ENCODE results near the gene ZC3H14.

ZC3H14 gene

DNA sequence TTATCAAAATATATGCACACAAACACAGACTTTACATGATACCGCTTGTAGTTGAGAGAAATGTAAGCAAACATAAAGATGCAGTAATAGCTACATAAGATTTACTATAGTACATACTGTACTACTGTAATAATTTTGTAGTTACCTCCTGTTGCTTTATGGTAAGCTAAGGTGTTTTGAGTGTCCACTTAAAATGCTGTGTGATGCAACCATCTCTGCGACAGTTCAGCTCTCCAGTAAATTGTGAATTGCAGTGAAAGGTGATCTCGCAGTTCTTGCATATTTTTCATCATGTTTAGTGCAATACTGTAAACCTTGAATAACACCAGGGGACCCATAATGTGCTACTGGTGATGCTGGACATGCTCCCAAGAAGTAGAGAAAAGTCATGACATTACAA lies 21.6 kb downstream of the ZC3H14 start:
- Histone ChIP-seq H3K9ac (ENCODE audit: low read depth, low read length) (no peak overlapping the region), H3K9me3 (ENCODE audit: insufficient read depth, low read length, severe bottlenecking) (no peaks in the 10 kb centered on the region), H4K20me1 (ENCODE audit: insufficient read depth, low read length) (no peaks in the 10 kb centered on the region), H3K79me2 (ENCODE audit: insufficient read depth, low read length) (no peaks in the 10 kb centered on the region), H3K4me1 (ENCODE audit: insufficient read depth, low read length) (no peaks in the 10 kb centered on the region), H2AFZ (ENCODE audit: low read depth, low read length) (no peak overlapping the region), H3K27ac (ENCODE audit: low read length) (no peak overlapping the region), H3K36me3 (ENCODE audit: insufficient read depth, low read length) (peaks cover 86% of the 10 kb centered on the region), H3K27me3 (ENCODE audit: insufficient read depth, low read length, poor library complexity) (no peaks in the 10 kb centered on the region), H3K4me2 (ENCODE audit: insufficient read depth, low read length) (no peak overlapping the region), H3K4me3 (ENCODE audit: low read depth in 1 of 2, low read length in 2 of 2) (no peak overlapping the region)
- DNase-seq (no peak), ATAC-seq (ENCODE audit: insufficient read depth, low read depth) (no peak)
- no peak for TF ChIP-seq EZH2 (IDR thresholded peaks at IDR 0.05; ENCODE audit: borderline replicate concordance, low read depth, low read length, severe bottlenecking)
- TF ChIP-seq, protein P1, sequence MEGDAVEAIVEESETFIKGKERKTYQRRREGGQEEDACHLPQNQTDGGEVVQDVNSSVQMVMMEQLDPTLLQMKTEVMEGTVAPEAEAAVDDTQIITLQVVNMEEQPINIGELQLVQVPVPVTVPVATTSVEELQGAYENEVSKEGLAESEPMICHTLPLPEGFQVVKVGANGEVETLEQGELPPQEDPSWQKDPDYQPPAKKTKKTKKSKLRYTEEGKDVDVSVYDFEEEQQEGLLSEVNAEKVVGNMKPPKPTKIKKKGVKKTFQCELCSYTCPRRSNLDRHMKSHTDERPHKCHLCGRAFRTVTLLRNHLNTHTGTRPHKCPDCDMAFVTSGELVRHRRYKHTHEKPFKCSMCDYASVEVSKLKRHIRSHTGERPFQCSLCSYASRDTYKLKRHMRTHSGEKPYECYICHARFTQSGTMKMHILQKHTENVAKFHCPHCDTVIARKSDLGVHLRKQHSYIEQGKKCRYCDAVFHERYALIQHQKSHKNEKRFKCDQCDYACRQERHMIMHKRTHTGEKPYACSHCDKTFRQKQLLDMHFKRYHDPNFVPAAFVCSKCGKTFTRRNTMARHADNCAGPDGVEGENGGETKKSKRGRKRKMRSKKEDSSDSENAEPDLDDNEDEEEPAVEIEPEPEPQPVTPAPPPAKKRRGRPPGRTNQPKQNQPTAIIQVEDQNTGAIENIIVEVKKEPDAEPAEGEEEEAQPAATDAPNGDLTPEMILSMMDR (IDR thresholded peaks at IDR 0.05; ENCODE audit: borderline replicate concordance, extremely low read depth, low read length, poor library complexity, severe bottlenecking): no peak

DNA sequence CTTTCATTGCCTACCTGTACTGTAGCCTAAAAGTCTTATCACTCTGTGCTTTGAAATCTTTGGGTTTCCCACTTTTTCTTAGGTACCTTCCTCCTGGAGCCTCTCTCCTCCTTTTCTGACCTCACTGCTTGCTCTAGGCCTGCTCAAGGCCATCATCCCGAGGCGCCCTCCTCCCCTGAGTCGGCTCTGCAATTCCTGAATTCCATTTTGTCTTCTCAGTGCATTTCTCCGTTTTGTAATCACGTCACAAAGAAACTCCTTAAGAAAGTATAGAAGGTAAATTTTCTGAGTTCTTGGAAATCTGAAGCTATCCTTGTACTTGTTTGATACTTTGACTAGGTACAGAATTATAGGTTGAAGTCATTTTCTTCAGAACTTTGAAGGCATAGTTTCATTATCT lies 25.2 kb downstream of the ZC3H14 start:
- H3K4me2 ChIP-seq (ENCODE audit: insufficient read depth, low read length): no peak overlapping the region
- H4K20me1 ChIP-seq (ENCODE audit: insufficient read depth, low read length): 0 out of 2 replicates have a peak, but pooled peaks cover 4% of the 10 kb centered on the region
- TF ChIP-seq, protein P1 (IDR thresholded peaks at IDR 0.05; ENCODE audit: borderline replicate concordance, extremely low read depth, low read length, poor library complexity, severe bottlenecking): no peak
- TF ChIP-seq EZH2 (IDR thresholded peaks at IDR 0.05; ENCODE audit: borderline replicate concordance, low read depth, low read length, severe bottlenecking): no peak
- H3K27ac ChIP-seq (ENCODE audit: low read length): no peak overlapping the region
- H3K9ac ChIP-seq (ENCODE audit: low read depth, low read length): no peak overlapping the region
- H3K79me2 ChIP-seq (ENCODE audit: insufficient read depth, low read length): no peaks in the 10 kb centered on the region; the same call in 1 of the 2 replicates
- H3K27me3 ChIP-seq (ENCODE audit: insufficient read depth, low read length, poor library complexity): no peaks in the 10 kb centered on the region
- no peak overlapping the region for H3K4me3 ChIP-seq (ENCODE audit: low read depth in 1 of 2, low read length in 2 of 2)
- no peaks in the 10 kb centered on the region for H3K9me3 ChIP-seq (ENCODE audit: insufficient read depth, low read length, severe bottlenecking)
- ATAC-seq (ENCODE audit: insufficient read depth, low read depth) (no peak), DNase-seq (no peak)
- peaks cover 82% of the 10 kb centered on the region for H3K36me3 ChIP-seq (ENCODE audit: insufficient read depth, low read length)
- no peak overlapping the region for H2AFZ ChIP-seq (ENCODE audit: low read depth, low read length)
- H3K4me1 ChIP-seq (ENCODE audit: insufficient read depth, low read length): no peaks in the 10 kb centered on the region

DNA sequence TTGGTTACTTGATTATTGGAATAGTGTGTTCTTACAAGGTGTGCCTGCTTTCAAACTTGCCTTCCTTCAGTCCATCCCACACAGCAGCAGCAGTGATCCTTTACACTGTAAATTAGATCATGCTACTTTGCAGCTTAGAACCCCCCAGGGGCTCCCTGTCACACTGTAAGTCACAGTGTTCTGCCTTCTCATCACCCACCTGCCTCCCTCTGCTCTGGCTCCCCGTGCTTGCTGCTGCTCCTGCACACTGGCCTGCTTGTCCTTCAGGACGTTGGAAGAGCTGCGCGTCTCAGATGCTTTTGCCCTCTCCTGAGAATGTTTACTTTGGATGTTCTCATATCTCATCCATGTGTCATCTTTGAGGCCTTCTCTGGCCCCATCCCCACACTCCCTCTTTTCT lies 27.3 kb downstream of the ZC3H14 start:
- Histone ChIP-seq H3K9ac (ENCODE audit: low read depth, low read length) (no peak overlapping the region), H3K4me1 (ENCODE audit: insufficient read depth, low read length) (no peaks in the 10 kb centered on the region), H4K20me1 (ENCODE audit: insufficient read depth, low read length) (0 out of 2 replicates have a peak, but pooled peaks cover 4% of the 10 kb centered on the region), H3K4me3 (ENCODE audit: low read depth in 1 of 2, low read length in 2 of 2) (no peak overlapping the region), H2AFZ (ENCODE audit: low read depth, low read length) (no peak overlapping the region), H3K79me2 (ENCODE audit: insufficient read depth, low read length) (no peaks in the 10 kb centered on the region; the same call in 1 of the 2 replicates), H3K4me2 (ENCODE audit: insufficient read depth, low read length) (no peak overlapping the region), H3K9me3 (ENCODE audit: insufficient read depth, low read length, severe bottlenecking) (no peaks in the 10 kb centered on the region), H3K36me3 (ENCODE audit: insufficient read depth, low read length) (peaks cover 81% of the 10 kb centered on the region), H3K27me3 (ENCODE audit: insufficient read depth, low read length, poor library complexity) (no peaks in the 10 kb centered on the region), H3K27ac (ENCODE audit: low read length) (no peak overlapping the region)
- ATAC-seq (ENCODE audit: insufficient read depth, low read depth): no peak
- TF ChIP-seq, protein P1 (IDR thresholded peaks at IDR 0.05; ENCODE audit: borderline replicate concordance, extremely low read depth, low read length, poor library complexity, severe bottlenecking): no peak
- TF ChIP-seq EZH2 (IDR thresholded peaks at IDR 0.05; ENCODE audit: borderline replicate concordance, low read depth, low read length, severe bottlenecking): no peak
- no peak for DNase-seq

DNA sequence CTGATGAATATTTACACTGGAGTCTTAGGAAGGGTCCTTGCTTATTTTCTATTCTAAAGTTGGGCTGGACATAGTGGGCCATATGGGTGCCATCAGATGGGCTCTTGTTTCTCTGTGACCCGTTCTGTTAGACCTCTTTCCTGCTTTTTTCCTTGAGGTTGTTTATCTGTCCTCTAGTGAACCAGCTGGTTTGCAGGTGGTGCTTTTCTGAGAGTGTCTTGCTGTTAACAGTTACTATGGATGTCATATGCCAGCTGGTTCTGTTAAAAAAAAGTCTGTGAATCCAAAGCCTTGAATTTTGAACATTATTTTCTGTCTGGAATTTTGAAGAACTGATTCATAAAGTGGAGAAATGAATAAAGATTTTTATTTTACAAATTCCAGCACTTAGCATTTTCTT lies 29.2 kb downstream of the ZC3H14 start:
- TF ChIP-seq, protein P1 (IDR thresholded peaks at IDR 0.05; ENCODE audit: borderline replicate concordance, extremely low read depth, low read length, poor library complexity, severe bottlenecking): no peak
- no peak for TF ChIP-seq EZH2 (IDR thresholded peaks at IDR 0.05; ENCODE audit: borderline replicate concordance, low read depth, low read length, severe bottlenecking)
- peaks cover 85% of the 10 kb centered on the region for H3K36me3 ChIP-seq (ENCODE audit: insufficient read depth, low read length)

More for the DNA sequence above, 29.2 kb downstream of the ZC3H14 start:
- H3K79me2 ChIP-seq (ENCODE audit: insufficient read depth, low read length): no peaks in the 10 kb centered on the region; the same call in 1 of the 2 replicates
- H3K27me3 ChIP-seq (ENCODE audit: insufficient read depth, low read length, poor library complexity): no peaks in the 10 kb centered on the region
- no peaks in the 10 kb centered on the region for H3K9me3 ChIP-seq (ENCODE audit: insufficient read depth, low read length, severe bottlenecking)
- no peak overlapping the region for H3K4me2 ChIP-seq (ENCODE audit: insufficient read depth, low read length)
- H3K4me1 ChIP-seq (ENCODE audit: insufficient read depth, low read length): no peaks in the 10 kb centered on the region
- H2AFZ ChIP-seq (ENCODE audit: low read depth, low read length): no peak overlapping the region
- H3K4me3 ChIP-seq (ENCODE audit: low read depth in 1 of 2, low read length in 2 of 2): no peak overlapping the region
- H4K20me1 ChIP-seq (ENCODE audit: insufficient read depth, low read length): 0 out of 2 replicates have a peak, but pooled peaks cover 4% of the 10 kb centered on the region
- H3K9ac ChIP-seq (ENCODE audit: low read depth, low read length): no peak overlapping the region
- H3K27ac ChIP-seq (ENCODE audit: low read length): no peak overlapping the region
- DNase-seq (no peak), ATAC-seq (ENCODE audit: insufficient read depth, low read depth) (no peak)

Data from DND-41 (cell line).